GM18861 (cell line): ENCODE results near the gene SLC25A46.
"Not testable (repeated sequence)": the region's sequence is repeated elsewhere in the genome, so short reads cannot be mapped to it uniquely, and the experiment has no call there.

Experiments
- ATAC-seq: cut with Tn5 transposase; IDR thresholded peaks from one replicate; pipeline ENCODE4 v1.9.1; 2021; ENCODE audit not compliant: unreplicated experiment

SLC25A46 gene

DNA sequence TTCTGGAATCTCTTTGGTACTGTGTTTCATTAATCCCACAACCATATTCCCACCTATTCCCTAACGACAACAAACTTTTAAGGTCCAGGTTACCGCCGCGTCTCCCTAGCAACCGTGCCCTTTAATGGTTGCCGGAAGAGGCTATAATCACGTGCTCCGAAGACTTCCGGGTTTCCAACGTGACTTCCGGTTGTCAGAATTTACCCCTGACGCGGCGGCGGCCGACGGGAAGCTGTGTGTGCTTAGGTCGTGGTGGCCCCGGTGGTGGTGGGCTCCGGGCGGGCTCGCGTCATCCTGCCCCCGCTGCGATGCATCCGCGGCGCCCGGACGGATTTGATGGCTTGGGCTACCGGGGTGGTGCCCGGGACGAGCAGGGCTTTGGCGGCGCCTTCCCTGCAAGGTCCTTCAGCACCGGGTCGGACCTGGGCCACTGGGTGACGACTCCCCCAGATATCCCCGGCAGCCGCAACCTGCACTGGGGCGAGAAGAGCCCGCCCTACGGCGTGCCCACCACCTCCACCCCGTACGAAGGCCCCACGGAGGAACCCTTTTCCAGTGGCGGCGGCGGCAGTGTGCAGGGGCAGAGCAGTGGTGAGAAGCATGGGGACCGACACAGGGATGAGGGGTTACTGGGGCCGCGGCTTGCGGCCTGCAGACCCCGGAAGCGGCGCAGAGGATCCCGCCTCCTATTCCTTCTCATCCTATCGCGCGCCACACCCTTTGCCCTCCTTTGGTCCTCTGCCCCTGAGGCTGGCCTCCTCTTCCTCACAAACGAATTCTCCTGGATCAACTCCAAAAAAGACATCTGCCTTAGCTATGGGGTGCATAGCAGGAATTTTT is at the start of gene SLC25A46:
TSS of gene SLC25A46 (plus strand) at position 196 of the 840 bp plus-strand sequence. CDS start at position 309, 113 bp downstream.
- peak; percentile 96 for ATAC-seq

DNA sequence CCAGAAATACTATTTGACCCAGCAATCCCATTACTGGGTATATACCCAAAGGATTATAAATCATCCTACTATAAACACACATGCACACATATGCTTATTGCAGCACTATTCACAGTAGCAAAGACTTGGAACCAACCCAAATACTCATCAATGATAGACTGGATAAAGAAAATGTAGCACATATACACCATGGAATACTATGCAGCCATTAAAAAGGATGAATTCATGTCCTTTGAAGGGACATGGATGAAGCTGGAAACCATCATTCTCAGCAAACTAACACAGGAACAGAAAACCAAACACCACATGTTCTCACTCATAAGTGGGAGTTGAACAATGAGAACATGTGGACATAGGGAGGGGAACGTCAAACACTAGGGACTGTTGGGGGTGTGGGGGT is 48.2 kb upstream of the SLC25A46 start:
- ATAC-seq = not testable (repeated sequence)

GRCh38 chr5:110692669-110693068 is 46.1 kb upstream of the SLC25A46 start:
- ATAC-seq = not testable (repeated sequence)

- ATAC-seq = no peak
These were observed 36.5 kb upstream of the SLC25A46 start for GRCh38 chr5:110702300-110702699.

GRCh38 chr5:110702704-110703103 is 36.1 kb upstream of the SLC25A46 start:
- ATAC-seq = no peak

GRCh38 chr5:110703481-110703880 is 35.3 kb upstream of the SLC25A46 start:
- no peak for ATAC-seq

- no peak for ATAC-seq
These were observed 33.5 kb upstream of the SLC25A46 start for GRCh38 chr5:110705349-110705748.

DNA sequence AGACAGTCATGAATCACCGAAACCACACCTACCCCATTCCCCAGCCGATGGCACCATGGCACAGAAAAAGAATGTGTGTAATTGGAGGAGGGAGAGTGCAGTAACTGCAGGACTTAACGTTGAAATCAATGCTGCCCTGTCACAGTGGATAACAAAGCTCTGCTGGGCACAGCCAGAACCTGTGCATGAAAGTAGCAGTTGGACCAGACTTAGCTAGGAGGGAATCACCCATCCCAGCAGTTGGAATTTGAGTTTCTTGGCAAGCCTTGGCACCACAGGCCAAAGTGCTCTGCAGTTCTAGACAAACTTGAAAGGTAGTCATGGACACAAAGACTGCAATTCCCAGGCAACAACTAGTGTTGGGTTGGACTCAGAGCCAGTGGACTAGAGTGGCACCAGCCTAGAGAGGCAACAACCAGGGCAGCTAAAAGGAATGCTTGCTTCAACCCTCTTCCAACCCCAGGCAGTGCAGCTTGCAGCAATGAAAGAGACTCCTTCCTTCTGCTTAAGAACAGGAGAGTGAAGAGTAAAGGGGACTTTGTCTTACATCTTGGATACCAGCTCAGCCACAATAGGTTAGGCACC is 31.5 kb upstream of the SLC25A46 start:
- ATAC-seq = no peak

DNA sequence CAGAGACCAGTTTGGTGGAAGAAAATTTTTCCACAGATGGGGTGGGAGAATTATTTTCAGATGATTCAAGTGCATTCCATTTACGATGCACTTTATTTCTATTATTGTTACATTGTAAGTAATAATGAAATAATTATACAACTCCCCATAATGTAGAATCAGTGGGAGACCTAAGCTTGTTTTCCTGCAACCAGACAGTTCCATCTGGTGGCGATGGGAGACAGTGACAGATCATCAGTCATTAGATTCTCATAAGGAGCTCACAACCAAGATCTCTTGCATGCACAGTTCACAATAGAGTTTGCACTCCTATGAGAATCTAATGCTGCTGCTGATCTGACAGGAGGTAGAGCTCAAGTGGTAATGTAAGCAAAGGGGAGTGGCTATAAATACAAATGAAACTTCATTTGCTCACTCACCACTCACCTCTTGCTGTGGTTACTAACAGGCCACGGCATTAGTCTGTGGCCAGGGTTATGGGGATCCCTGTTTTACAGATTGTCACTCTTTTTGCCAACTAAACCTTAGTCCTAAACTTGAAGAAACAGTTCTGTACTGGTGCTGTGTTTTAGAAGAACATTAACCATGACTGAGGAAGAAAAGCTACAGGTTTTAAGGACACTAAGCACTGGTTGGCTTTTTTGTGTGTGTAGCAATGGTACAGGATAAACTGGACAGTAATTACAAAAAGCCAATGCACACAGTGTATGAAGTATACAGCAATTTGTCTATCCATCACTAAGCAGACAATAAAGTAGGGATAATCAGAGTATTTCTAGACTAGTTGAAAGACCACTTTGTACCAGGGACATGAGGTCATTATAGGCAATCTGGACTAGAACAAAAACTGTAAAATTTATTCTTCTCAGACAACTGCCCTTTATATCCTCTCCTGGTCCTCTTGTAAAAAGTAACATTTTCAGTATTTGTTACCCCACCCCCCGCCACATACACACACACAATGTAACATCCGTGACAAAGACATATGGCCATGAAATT is 22.3 kb upstream of the SLC25A46 start:
- ATAC-seq = no peak

- no peak for ATAC-seq
These were observed 20.5 kb upstream of the SLC25A46 start for GRCh38 chr5:110718311-110718710.

- ATAC-seq = peak; percentile 100
These were observed 12.4 kb upstream of the SLC25A46 start, which contains the start of gene TMEM232 for GRCh38 chr5:110726249-110727024. Gene TMEM232 (minus strand): TSS chr5:110726671. CDS start chr5:110667352, 59,319 bp downstream.

DNA sequence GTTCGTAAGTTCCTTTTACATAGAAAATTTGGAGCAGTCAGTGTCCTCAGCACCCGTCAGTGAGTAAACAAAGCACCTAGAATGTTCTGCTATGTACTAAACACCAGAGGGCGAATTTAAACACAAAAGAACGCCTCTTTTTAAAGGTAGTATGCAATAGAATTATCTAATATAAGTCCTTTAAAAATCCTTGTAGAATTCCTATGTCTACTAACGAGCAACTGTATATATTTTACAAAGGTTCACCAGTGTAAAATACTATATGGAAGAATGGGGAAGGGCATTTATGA is 11.8 kb upstream of the SLC25A46 start:
- ATAC-seq = peak; percentile 43

- ATAC-seq = not testable (repeated sequence)
These were observed 7.3 kb upstream of the SLC25A46 start for GRCh38 chr5:110731499-110731898.

DNA sequence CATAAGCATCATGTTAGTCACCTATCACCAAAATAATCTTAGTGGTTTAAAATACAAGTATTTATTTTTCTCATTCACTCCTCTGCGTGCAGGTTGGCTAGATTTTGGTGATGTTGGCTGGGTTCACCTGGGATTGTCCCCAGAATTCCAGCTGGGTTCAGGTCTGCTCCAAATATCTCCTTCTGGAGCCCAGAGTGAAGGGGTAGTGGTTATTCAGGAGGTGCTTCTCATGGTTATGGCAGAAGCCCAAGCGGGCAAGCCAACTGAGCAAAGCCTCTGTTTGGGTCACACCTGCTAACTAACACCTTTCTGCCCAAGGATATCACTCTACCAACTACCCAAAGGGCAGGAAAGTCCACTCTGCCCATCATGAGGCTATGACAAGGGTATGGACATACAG is 4.7 kb upstream of the SLC25A46 start:
- ATAC-seq = no peak

- ATAC-seq = no peak
These were observed 3.3 kb upstream of the SLC25A46 start for GRCh38 chr5:110735556-110735955.

DNA sequence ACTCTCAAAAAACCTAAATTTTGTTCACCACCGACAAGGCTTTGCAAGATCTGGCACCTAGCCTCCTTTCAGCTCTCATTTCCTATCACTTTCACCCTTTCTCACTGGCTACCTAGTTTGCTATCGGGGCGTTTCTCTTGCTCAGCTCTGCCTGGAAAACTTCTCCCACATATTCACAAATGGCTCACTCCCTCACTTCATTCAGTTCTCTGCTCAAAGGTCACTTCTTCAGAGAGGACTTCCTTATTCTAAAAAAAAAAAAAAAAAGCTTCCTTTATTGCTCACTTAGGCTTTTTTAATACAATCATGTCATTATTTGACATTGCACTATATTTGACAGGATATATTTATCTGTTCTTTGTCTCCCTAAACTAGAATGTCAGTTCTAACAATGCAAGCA is 2.1 kb upstream of the SLC25A46 start:
- ATAC-seq = no peak

GRCh38 chr5:110738503-110738811 is 350 bp upstream of the SLC25A46 start:
- ATAC-seq = peak; percentile 45

DNA sequence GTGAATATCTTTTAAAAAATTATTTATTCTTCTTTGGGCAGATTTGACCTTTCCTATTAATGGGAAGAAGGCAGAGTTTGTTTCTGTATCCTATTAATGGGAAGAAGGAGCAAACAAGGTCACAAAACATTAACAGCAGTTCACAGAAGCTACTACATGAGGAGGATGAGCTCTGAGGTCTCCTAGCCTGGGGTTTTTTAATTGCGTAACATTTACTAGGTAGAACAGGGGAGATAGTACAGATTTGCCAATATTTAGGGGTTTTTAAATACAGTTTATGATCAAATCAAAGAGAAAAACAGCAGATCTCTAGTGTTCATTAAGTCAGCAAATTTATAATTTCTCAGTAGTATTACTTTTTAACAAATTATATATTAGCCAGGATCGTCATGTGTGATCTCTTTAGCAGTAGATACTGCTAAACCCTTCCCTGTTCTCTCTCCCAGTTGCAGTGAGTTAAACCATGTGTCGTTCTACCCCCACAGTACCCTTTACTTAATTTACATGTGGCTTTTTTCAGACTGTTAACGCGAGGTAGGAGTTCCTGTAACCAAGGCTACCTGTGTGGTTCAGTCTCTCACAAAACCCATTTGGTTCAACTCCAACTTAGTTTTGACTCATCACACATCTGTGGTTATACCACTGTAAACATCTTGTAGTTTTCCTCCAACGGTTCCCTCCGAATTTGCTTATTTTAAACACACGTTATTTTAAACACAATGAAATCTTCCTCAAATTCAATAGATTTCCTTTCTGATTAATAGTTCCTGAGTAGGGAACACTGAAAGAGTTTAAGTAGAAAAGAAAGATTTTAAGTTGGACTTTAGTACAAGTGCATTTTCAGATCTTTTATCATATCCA is 13.3 kb downstream of the SLC25A46 start:
- peak; percentile 97 for ATAC-seq

DNA sequence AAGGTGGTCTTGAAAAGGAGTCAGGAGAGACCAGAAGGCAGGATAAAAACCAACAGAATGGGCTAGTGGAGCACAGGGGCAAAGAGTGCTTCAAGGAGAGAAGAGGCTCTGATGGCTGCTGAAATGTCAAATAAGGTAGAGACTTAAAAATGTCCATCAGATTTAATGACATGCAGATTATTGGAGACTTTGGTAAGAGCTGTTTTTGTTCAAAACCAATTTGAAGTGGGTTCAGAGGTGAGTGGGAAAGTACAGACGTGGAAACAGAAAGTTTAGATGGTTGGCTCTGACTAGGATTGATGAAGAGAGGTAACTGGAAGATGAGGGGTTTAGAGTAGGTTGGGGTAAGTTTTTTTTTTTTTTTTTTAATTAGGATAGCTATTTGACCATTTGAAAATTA is 14.1 kb downstream of the SLC25A46 start:
- no peak for ATAC-seq

- no peak for ATAC-seq
These were observed 14.8 kb downstream of the SLC25A46 start for GRCh38 chr5:110753600-110753999.
